GM18868 (cell line): Measurements from ENCODE around the gene DNAJC6.
"Not testable (repeated sequence)": the region's sequence is repeated elsewhere in the genome, so short reads cannot be mapped to it uniquely, and the experiment has no call there.

Source experiments
- ATAC-seq: cut with Tn5 transposase; IDR thresholded peaks from one replicate; pipeline ENCODE4 v1.9.1; 2021; ENCODE audit warnings: mild to moderate bottlenecking, moderate library complexity; ENCODE audit not compliant: unreplicated experiment

The DNAJC6 gene

DNA sequence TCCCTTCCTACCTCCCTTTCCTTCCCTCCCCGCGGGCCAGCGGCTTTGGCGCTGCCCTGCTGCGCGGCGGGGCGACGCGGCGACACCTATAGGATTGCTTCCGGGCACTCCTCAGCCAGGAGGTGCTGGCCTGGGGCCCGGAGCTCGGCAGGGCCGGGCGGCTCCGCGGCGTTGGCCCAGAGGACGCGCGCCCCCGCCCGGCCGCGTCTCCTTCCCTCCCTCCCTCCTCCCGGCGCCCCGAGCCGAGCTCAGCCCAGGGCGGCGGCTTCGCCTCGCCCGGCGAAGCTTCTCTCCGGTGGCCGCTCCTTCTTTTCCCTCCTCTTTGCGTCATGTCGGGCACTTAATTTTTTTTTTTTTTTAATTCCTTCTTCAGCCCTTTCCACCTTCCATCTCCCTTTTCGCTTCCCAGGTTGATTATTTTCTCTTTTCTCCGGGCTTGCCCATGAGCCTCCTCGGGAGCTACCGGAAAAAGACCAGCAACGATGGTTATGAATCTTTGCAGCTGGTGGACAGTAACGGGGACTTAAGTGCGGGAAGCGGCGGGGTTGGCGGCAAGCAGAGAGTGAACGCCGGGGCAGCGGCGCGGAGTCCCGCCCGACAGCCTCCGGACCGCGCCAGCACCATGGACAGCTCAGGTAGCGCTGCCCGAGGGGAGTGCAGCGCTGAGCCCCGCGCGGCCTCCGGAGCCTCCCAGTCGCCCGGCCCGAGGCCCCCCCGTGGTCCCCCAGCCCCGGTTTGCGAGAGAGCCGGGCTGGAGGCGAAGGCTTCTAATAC lies at the start of gene DNAJC6:
Gene DNAJC6 (plus strand): TSS at position 240 of the 774 bp plus-strand sequence. CDS start 203 bp downstream, at position 443.
- ATAC-seq = peak; percentile 68

DNA sequence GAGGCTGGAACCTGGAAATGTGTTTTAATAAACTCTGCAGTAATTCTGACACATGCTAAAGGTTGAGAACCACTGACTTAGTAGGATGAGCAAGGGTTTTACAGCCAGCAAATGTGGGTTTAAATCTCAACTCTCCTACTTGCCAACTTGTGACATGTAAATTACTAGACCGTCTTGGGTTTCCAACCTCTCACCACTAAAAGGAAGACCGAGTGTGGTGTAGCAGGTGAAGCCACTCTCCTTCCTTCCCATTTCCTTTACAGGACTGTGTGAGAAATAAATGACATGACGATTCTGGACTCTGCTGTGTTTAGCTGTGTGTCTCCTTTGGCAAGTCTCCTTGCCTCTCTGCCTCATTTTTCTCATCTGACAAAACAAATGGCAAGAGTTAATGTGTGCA lies 49.5 kb upstream of the DNAJC6 start:
- no peak for ATAC-seq

DNA sequence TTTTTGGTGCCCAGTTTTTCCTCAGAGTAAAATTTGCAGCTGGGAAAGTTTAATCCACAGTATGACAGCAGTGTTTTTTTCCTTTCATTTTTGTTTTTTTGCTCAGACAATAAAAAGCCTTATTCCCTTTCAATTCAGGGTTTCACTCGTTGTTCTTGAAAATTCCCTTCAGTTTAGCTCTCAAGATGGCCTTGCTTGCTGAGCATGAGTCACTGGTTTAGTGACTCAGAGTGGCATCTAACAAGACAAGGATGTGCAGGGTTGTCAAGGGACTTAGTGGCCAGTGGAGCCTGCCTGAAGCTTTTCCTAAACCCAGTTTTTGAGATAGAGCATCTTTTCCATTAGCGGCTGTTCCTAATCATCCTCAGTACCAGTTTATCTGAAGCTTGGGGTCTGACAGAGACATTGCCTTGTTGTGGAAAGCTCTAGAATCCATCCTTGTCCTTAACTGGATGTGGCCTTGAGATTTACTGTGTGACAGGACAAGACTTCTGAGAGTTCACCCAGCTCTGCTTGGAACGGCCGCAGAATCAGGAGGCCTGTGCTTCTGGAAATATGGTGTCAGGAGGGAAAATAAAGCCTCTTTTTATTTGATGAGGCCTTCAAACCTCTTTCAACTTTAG lies 48.4 kb upstream of the DNAJC6 start:
- peak; percentile 80 for ATAC-seq

DNA sequence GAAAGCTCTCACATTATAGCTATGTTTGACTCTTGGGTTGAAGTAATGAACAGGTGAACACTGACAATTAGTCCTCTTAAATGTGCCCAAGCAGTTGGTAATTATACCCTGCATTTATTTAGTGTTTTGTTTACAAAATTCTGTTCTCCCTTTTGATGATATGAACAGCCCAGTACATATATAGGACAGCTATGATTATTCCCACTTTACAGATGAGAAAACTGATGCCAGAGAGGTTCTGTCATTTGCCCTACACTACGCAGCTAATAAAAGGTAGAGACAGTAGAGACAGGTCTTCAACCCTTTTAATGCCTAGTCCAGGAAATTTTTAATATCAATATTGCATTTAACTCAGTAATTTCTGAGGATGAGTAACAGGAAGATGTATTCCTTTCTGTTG lies 46.1 kb upstream of the DNAJC6 start:
- ATAC-seq = no peak

DNA sequence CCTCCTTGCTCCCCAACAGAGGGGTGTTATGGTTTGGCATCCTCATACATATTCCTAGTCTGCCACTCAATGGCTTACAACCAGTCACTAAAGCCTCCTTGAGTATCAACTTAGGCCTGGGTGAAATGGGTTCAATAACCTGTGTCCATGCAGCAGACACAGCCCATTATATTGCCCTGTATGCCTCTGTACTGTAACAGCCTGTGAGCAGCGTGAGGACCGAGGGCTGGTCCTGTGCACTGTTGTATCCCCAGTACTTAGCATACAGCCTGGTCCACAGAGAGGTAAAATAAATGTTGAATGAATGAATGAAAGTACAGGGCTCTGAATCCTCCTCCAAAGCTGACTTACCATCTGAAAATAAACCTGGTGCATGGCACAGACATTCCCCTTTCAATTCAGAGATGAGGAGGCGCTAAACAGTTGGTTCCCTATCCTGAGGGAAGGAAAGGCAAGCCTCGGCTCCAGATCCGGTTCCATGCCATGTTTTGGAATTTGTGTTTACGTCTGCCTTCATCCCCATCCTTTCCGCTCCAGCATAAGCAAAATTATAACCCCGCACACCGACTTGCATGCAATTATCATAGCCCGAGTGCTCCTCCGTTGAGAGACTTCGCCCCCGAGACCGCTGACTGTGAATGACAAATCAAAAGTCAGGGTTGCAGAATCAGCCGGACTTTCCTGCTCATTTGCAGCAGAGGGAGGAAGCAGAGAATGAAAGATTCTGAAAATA lies 45.0 kb upstream of the DNAJC6 start:
- no peak for ATAC-seq

DNA sequence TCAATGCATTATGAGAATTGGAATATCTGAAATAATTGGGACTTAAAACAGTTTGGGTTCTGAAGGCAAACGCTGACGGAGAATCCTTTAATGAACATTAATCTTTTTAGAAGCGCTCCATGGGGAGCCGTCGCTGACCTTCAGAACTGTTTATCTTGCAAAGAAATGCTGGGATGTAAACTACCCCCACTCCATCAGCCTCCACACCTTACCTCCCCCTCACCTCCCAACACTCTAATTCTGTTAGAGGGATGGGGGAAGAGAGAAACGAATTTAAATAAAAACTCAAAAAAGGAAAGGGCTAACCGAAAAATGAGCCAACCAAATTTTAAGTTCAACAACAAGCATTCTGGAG lies 44.1 kb upstream of the DNAJC6 start:
- ATAC-seq = no peak

DNA sequence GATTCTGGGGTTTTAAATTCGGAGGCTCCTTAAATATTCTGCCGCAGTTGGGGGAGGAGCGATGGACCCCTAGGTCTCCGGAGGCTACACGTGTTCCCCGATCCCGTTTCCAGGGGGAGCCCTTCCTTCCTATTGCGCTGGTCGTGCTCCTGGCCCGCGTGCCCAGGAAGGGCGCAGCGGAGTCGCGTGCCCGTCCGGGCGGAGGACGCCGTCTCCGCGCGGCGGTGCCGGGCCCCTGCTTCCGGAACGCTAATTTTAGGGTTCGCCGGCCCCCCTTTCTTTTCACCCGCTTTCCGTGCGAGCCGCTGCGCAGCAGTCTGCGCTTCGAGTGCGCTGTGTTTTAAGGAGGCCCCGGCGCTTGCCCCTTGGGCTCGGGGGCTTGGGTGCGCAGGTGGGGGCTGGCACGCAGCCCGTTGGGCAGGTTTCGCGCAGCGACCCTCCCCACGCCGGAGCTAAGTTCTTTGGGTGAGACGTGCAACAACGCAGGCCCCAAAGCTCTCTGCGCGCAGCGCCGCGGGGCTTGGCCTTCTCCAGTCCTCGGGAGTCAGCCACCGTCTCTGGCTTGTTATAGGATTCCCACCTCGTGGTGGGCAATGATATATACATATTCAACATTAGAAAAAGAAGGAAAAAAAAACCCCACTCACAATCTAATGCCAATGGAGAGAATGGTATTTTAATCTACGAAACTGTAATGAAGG lies 43.5 kb upstream of the DNAJC6 start:
- peak; percentile 53 for ATAC-seq

DNA sequence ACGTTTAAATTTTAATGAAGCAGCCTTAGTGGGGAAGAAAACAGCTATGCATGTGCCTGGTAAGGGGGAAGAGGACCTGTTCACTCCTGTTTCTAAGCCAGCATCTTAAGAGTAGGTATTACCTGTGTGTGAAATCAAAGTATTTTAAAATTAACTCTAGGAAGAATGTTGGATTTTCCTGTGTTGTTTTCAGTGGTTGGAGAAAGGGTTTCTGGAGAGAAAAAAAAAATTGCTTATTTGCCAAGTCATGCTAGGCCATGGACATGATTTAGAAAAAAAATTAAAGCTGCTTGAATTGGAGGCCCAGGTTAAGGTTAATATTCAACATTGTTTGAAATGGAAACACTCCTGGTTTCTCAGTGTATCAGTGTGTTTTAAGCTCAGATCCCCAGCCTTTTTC lies 42.9 kb upstream of the DNAJC6 start:
- no peak for ATAC-seq

DNA sequence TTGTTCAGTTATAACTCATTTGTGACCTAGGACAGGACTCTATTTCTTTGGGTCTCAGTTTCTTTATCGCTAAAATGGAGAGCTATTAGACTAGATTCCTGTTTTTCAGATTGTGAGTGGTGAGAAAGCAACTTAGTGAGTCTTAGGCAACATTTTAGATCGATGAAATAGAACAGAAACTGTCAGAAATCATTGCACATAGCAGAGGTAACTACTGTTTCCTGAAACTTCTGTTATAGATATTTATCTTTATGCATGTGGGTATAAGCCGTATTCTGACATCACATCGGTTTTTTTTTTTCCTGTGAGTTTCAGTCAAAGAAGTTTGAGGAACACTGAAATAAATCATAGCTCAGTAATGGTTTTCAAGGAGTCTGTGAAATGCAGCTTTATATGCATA lies 42.1 kb upstream of the DNAJC6 start:
- ATAC-seq = no peak

DNA sequence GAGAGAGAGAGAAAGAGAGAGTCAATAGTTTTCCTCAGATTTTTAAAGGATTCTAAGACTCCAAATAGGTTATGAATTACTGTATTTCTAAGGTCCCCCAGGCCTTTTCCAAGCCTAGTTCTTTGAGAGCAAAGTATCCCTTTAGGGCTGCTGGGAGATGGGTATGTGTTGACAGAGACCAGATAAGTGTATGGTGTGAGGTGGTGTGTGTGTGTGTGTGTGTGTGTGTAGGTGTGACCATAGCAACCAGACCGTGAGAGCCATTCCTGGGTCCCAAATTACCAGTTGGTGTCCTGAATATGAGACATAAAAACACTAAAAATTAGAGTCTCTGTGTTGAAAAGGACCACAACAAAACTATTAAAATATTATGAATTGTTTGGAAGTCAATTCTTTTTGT lies 41.7 kb upstream of the DNAJC6 start:
- ATAC-seq = no peak

DNA sequence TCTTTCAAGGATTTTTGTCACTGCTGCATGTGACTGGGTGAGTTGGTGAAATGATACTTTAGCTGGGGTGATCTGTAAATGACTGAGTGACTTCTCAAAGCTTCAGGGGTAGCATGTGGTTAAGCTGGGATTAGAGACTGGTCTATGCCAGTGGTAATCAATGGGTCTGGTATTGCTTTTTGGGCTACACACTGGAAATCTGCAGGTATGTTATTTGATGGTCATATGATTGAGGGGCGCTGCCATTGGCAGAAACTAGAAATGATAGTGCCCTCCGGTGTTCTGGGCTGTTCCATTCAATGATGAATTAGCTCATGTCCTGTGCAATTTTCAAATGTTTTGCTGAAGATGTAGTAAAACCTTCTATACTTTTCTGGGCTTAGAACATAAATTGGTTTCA lies 39.7 kb upstream of the DNAJC6 start:
- ATAC-seq = no peak

DNA sequence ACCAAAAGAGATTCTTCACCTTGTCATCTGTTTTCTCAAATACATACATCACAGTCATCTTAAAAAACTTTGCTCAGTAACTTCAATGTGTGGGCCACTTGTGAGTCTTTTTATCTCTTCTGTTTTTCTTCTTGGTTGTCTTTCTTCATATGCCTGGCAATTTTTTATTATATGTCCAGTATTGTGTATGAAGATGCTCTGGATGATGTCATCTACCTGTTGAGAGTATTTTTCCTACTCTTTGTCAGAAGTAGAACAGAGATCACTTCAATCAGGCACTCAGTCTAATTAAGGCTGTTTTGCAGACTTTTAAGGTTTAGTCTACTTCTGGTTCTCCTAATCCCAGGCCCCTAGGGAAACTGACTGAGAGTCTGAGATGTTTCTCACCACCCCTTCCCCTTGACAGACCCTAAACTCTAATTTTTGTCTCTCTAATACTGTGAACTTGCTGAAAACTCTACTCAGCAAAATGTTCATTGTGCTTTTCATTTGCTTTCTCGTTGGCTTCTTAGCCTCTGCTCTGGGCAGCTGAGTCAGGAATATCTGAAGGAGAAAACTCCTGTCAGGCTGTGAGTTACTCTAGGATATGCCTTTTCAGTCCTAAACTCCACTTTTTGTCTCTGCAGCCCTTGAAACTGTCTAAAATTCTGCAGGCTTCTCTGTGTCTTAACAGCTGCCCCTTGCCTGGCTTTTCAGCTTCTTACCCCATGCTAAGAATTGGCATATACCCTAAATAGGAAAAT lies 33.0 kb upstream of the DNAJC6 start:
- no peak for ATAC-seq

DNA sequence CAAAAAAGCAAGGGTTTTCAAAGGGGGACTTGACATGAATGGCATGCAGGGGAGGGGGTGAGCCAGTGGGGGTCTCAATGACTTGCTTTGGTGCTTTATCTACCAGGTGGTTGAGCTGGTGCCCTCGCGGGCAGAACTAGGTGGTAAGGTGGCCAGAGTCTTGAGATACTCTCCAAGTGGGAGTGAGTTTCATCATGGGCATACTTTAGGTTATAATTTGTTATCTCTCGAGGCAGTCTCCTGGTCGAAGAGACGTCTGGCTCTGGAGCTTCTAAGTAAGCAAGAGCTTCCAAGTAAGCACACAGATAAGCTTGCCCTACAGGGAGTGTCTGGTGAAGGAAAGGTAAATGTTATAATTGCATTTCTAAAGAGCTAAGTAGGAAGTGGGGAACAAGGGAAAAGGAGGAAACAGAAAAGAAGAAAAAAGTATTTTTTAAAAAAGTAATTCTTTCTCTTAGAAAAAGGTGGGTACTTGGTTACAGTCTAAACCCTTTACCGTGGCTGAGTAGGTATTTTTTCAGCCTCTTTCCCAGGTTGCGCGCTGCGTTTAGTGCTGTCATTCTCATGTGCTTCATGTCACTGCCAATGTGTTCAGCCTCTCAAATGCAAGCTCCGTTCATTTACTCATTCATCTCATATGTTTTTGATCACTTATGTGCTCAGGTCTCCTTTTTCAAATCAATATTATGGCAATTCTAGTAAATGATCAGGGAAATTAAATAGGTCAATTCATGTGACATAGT lies 31.6 kb upstream of the DNAJC6 start:
- ATAC-seq = no peak

DNA sequence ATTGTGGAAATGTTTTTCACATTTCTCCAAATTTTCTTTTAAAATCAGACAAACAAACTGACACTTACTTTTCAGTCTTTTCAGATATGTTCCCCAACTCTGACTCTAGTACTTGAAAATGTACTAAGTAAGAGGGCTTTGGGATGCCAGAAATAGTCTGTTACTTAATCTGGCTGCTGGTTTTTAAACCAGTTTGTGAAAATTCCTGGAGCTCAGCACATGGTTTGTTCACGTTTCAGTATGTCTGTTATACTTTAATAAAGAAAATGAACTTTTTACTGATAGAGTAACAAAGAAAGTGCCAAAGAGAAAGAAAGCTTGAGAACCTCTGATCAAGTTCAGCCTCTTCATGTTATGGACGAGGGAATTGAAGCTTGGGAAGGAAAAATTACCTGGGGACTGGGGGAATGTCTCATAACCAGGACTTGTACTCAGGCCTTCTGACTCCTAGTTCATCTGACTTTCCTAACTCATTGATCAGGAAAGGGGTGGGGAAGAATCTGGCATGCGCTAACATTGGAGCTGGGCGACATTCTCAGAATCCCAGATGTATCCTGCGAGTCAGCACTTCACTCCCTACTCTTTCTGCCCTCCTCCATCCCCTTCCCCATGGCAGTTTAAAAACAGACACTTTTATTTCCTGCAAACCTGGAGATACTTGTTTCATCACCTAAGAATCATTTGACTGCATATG lies 30.8 kb upstream of the DNAJC6 start:
- no peak for ATAC-seq

DNA sequence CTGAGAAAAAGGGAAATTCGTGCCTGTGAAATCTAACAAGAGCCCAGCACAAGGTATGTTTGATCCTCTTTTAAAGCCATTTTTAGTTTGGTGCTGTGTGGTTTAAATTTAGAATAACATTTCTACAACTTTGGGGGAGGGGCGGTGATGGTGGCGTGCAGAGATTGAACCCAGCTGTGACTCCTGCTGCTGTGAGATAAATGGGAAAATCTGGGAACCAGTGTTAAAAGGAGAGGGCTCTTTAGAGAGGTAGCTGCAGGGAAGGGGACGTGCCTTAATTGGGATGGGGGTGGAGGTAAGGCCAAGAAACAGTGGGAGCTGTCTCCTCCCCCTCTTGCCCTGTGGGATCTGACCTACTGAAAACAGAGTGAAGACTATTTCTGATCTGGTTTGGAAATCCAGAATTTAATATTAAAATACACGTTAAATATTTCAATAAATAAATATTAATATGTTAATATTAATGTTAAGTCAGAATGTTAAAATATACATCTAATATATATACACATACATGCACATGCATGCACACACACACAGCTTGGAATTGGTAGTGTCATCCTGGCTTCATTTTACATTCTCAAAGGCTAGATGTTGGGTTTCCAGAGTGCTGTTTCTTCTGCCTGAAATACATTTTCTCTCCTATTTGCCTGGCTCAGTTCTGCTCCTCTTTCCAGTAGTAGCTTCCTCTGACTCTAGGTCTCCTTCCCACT lies 30.1 kb upstream of the DNAJC6 start:
- no peak for ATAC-seq

DNA sequence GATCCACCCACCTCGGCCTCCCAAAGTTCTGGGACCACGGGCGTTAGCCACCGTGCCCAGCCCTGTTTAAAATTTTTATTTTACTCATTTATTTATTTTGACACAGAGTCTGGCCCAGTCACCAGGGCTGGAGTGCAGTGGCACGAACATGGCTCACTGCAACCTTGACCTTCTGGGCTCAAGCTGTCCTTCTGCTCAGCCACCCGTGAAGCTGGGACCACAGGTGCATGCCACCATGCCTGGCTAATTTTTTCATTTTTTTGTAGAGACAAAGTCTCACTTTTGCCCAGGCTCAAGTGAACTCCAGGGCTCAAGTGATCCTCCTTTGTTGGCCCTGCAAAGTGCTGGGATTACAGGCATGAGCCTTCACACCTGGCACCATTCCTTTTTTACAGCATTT lies 27.5 kb upstream of the DNAJC6 start:
- no peak for ATAC-seq

DNA sequence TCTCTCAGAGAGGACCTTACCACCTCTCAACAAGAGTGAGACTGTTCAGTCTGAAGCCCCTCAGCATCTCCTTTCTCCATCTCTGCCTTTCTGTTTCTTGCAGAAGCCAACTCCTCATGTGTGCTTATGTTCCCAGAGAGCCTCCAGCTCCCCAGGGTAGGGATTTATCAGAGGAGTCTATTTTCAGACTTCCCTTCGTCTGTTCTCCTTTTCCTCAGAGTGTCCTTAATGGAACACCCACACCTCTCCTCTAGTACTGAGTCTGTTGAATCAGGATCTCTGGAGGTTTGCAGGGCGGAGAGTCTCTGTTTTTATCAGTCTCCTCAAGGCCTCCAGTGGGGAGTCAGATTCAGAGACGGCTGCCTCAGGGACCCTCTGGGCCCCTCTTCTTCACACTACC lies 25.1 kb upstream of the DNAJC6 start:
- no peak for ATAC-seq

DNA sequence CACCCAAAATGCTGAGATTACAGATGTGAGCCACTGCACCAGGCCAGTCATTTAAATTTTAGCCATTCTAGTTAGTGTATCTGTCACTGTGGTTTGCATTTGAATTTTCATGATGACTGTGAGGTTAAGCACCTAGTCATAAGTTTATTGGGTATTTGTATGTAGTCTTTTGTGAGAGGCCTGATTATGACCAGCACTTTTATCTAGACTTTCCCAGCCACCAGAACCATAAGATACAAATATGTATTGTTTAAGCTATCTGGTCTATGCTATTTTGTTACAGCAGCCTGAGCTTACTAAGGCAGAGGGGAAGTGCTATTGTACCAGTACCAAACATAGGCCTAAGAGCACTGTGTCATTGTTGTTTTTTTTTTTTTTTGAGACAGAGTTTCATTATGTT lies 19.9 kb upstream of the DNAJC6 start:
- ATAC-seq = peak; percentile 73

DNA sequence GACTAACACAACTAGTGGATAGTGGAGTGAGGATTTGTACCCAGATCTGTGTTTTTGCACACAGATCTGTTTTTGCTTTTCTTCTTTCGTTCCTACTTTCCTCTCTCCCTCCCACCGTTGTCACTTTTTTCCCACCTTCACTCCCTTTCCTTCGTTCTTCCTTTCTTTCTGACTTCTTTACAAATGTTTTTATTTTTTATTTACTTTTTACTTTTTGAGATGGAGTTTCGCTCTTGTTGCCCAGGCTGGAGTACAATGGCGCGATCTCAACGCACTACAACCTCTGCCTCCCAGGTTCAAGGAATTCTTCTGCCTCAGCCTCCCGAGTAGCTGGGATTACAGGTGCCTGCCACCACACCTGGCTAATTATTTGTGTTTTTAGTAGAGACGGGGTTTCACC lies 17.5 kb upstream of the DNAJC6 start:
- ATAC-seq = not testable (repeated sequence)
